Cardiac fibroblast (primary cell): ENCODE data around the gene ANLN.

ENCODE experiments used
- DNase-seq, 2 donors: peaks; one replicate each; pipeline versions ENCODE4 v3.0.0 to v3.0.0-alpha.2; 2010; ENCODE audit warnings: low read depth in 2 of 2
- H3K4me3 ChIP-seq, 2 donors: replicated peaks in 1 of 2; 1 replicate in 1 of 2; 2 replicates in 1 of 2; pipeline ENCODE4 v1.5.1; 2011; ENCODE audit warnings: low read depth in 2 of 2, low read length in 2 of 2, mild to moderate bottlenecking in 2 of 2, moderate library complexity in 1 of 2
- CTCF ChIP-seq: IDR thresholded peaks from one replicate; pipeline ENCODE4 v1.5.1; 2011; ENCODE audit warnings: low read depth, mild to moderate bottlenecking, low read length, inconsistent platforms

ANLN gene

GRCh38 chr7:36388423-36388822 is 1.2 kb upstream of the ANLN start:
- no peak overlapping the region for H3K4me3 ChIP-seq
- no peak for TF ChIP-seq CTCF
- no peak for DNase-seq

GRCh38 chr7:36390199-36391090 is 783 bp downstream of the ANLN start:
- DNase-seq, result peak; percentile 86 to 88
- peak overlapping the region; percentile 73 to 80 for H3K4me3 ChIP-seq
- TF ChIP-seq CTCF, result peak; percentile 2

GRCh38 chr7:36391436-36392198 is 2.0 kb downstream of the ANLN start:
- peak in 1 of 2 donors; percentile 12 for DNase-seq
- no peak for TF ChIP-seq CTCF
- peak overlapping the region in 1 of 2 donors; percentile 80 for H3K4me3 ChIP-seq

- DNase-seq, result no peak
- no peak for TF ChIP-seq CTCF
- H3K4me3 ChIP-seq, result no peak overlapping the region
Observed at GRCh38 chr7:36393826-36394225, 4.2 kb downstream of the ANLN start.

- no peak overlapping the region for H3K4me3 ChIP-seq
- no peak for TF ChIP-seq CTCF
- no peak for DNase-seq
Observed at GRCh38 chr7:36395171-36395894, 5.7 kb downstream of the ANLN start.

- no peak overlapping the region for H3K4me3 ChIP-seq
- DNase-seq, result peak; percentile 19 to 23
- no peak for TF ChIP-seq CTCF
Observed at GRCh38 chr7:36396150-36396549, 6.5 kb downstream of the ANLN start.
